ENCODE data around the gene EFNA3.
"Not testable (repeated sequence)": the region's sequence is repeated elsewhere in the genome, so short reads cannot be mapped to it uniquely, and the experiment has no call there.

The EFNA3 gene

DNA sequence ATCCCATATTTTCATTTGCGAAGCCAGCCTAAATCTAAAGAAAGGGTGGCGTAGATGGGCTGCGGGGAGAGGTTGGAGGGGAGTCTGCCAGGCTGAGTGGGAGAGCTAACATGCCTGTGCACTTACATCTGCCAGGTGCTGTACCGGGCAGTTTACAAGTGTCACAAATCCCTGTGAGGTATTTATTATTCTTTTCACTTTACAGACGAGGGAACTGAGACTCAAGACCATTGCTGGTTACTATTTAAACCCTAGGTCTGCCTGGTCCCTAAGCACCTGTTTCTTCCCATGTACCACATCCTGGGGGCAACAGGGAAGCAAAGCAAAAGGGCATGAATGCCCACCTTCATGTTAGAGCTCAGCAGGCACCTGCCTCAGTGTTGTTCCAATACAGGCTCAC lies 29.7 kb downstream of the EFNA3 start:
- DNase-seq (ENCODE audit: low read depth in 1 of 2, low spot score in 1 of 2) = no peak

GRCh38 chr1:155110381-155110780 lies 31.7 kb downstream of the EFNA3 start:
- DNase-seq (ENCODE audit: low read depth in 1 of 2, low spot score in 1 of 2) = no peak

DNA sequence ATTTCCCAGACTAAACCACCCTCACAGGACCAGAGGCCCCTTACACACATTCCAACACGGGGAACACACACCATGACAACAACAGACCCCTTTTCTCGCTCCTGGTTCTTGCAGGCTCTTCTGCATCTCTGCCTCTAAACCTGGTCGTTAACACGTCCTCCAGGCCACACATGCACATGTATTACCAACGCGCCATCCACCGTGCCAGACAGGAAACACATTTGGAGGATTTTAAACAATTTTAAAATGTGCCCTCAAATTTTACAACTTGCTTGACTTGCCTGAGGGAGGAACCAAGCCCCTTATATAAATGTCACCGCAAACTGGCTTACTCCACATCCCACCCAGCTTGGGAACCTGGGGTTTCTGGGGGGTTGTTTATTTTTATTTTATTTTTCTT lies 32.2 kb downstream of the EFNA3 start:
- DNase-seq (ENCODE audit: low read depth in 1 of 2, low spot score in 1 of 2) = no peak

GRCh38 chr1:155113450-155113980 lies 34.9 kb downstream of the EFNA3 start:
- no peak for DNase-seq (ENCODE audit: low read depth in 1 of 2, low spot score in 1 of 2)

DNA sequence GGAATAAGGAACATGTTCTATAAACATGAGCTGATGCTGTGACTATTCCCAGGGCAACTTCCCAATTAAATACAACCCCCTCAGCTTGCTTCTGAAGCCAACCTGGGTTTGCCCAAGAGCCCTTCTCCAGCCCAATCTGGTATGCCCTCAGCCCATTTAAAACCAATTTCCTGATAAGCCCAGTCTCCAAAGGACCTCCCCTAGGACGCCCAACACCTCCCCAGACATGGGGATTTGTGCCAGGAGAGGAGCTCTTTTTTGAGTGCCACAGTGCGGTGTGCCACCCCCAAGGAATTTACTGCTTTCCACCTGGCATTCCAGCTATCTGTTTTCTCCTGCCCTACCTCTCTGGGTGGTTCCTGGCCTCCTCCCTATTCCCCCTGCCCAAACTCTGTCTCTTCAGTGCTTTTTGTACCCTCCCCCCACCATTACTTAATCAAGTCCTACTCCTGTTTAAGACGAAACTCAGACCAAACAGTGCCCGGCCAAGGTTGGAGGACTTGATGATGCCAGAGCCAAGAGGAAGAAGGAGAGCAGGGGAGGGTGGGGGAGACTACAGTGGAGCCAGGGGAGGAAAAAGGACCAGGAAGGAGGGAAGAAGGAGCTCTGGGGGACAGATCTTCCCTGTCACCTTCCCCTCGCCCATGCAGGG lies 37.6 kb downstream of the EFNA3 start:
- DNase-seq (ENCODE audit: low read depth in 1 of 2, low spot score in 1 of 2) = no peak

- no peak for DNase-seq (ENCODE audit: low read depth in 1 of 2, low spot score in 1 of 2)
These were observed 39.0 kb downstream of the EFNA3 start for GRCh38 chr1:155117610-155118009.

DNA sequence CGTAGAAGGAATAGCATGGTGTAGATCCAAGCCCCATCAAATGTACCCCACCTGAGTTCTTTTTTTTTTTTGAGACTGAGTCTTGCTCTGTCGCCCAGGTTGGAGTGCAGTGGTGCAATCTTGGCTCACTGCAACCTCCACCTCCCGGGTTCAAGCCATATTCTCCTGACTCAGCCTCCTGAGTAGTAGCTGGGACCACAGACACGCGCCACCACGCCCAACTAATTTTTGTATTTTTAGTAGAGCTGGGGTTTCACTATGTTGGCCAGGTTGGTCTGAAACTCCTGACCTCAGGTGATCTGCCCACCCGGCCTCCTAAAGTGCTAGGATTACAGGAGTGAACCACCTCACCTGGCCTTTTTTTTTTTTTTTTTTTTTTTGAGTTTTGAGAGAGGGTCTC lies 39.5 kb downstream of the EFNA3 start:
- DNase-seq (ENCODE audit: low read depth in 1 of 2, low spot score in 1 of 2) = not testable (repeated sequence)

DNA sequence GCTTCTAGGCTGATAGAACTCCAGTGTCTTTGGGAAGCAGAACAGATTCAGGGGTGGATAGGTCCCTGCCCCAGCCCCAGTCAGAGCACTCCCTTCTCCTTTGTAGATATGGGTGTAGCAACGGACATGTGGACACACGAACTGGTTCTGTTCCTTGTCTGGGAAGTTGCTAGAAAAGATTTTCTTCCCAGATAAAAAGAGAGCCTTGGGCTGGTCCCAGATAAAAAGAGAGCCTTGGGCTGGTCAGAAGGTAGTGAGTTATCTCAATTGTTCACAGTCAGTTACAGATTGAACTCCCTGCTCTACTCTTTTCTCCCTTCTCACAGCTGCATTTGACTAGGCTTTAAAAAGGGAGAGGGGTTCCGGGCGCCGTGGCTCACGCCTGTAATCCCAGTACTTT lies 41.6 kb downstream of the EFNA3 start:
- no peak for DNase-seq (ENCODE audit: low read depth in 1 of 2, low spot score in 1 of 2)

DNA sequence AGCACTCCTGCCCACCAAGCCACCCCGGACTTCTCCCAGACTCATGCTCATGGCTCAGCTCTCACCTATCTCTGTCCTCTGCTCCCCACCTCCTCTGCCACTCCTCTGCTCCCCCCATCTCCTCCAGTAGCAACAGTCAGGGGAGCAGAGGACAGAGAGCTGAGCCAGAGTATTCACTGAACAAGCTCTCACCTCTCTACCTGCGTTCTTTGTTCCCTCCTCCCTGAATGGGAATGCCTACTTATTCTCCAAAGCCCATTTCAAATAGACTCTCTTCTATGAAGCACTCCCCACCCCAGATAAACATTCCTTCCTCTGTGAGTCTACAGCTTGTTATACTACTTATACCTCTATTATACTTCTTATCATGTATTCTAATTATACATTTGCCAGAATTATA lies 42.6 kb downstream of the EFNA3 start:
- DNase-seq (ENCODE audit: low read depth in 1 of 2, low spot score in 1 of 2) = no peak

- no peak for DNase-seq (ENCODE audit: low read depth in 1 of 2, low spot score in 1 of 2)
These were observed 43.7 kb downstream of the EFNA3 start for GRCh38 chr1:155122308-155122707.

- no peak for DNase-seq (ENCODE audit: low read depth in 1 of 2, low spot score in 1 of 2)
These were observed 45.2 kb downstream of the EFNA3 start for GRCh38 chr1:155123801-155124200.

GRCh38 chr1:155124503-155125463 lies 46.1 kb downstream of the EFNA3 start:
- DNase-seq (ENCODE audit: low read depth in 1 of 2, low spot score in 1 of 2) = no peak

DNA sequence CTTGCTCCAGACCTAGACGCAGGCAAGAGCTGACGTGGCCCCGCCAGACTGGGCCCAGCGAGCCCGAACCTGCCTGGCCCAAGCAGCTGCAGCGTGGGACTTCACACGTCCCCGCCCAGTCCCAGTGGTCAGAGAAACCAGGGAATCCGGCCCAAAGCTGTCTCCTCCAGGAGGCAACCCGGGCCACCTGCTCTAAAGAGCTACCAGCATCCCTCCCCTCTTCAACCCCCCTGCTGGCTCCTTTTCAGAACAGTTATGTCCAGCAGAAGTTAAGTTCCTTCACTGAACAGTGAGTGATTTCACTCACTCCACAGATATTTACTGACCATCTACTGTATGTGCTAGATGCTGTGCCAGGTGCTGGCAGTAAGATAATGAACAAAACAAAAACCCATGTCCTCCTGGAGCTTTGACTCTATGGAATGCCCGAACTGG lies 46.9 kb downstream of the EFNA3 start:
- no peak for DNase-seq (ENCODE audit: low read depth in 1 of 2, low spot score in 1 of 2)

- no peak for DNase-seq (ENCODE audit: low read depth in 1 of 2, low spot score in 1 of 2)
These were observed 47.4 kb downstream of the EFNA3 start for GRCh38 chr1:155125946-155126555.

GRCh38 chr1:155126556-155127104 lies 48.0 kb downstream of the EFNA3 start:
- DNase-seq (ENCODE audit: low read depth in 1 of 2, low spot score in 1 of 2) = peak in 1 of 2 donors; percentile 14

DNA sequence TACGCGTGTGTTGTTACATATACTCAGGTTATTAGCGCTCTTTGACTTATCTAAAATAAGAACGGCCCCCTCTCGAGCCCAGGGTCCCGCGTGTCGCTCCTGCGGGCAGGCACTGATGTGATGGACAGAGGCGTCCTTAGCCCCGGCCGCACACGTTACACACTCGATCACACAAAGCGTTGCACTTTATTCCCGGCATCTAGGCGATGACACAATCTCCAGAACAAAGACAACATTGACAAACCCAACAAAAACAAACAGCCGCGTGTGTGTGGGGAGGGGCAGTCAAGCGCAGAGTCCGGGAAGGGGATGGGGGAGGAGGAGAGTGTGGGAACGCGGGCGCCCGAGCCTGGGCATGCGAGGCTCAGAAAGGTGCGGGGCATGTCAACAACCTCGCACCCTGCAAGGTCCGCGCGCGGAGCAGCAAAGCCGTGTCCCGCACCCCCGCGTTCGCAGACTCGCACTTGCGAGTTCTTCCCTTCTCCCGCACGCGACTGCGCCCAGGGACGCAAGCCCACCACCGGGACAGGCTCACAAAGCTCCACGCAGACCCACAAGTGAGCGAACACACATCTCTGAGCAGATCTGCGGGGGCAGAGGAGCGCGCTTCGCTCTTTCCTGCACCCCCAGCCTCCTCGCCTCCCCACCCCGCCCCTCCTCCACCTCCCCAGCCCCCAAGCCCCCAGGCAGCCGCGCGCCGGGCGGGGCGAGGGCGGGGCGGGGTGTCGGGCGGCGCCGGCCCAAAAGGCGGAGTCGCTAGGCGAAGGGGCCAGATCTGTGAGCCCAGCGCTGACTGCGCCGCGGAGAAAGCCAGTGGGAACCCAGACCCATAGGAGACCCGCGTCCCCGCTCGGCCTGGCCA lies 48.7 kb downstream of the EFNA3 start, which contains the start of gene EFNA1:
Gene EFNA1 (plus strand): TSS at position 772 of the 862 bp plus-strand sequence. CDS start 102 bp downstream, outside the sequence.
- peak in 1 of 2 donors; percentile 29 for DNase-seq (ENCODE audit: low read depth in 1 of 2, low spot score in 1 of 2)

DNA sequence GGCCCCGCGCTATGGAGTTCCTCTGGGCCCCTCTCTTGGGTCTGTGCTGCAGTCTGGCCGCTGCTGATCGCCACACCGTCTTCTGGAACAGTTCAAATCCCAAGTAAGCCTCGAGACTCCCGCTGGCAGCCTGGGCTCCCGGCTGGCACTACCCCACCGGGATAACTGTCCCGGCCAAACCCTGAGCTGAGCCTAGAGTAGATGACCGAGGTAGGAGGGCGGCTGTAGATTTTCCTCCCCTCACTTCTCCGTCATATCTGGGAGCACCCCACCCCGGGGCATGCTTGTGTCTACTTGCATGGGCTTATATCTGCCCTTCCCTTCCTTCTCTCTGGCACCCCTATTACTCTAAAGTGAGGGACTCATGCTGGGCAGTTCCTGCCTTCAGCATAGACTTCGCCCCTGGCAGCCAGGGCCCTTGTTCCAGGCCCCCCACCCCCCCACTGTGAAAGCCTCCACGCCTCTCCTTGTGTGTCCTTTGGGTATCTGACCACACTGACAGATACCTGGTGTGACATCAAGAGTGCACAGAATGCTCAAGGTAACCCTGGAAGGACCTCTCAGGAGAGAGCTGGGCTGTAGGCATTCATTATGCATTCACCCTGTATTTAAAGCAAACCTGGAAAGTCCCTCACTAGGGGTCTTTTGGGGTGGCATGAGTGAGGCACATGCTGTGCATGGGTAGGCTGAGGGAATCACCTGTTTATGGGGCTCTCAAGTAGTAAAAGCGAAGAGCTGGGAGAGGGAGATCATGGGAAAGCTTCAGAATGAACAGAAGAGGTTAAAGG lies 49.5 kb downstream of the EFNA3 start:
- DNase-seq (ENCODE audit: low read depth in 1 of 2, low spot score in 1 of 2) = no peak

DNA sequence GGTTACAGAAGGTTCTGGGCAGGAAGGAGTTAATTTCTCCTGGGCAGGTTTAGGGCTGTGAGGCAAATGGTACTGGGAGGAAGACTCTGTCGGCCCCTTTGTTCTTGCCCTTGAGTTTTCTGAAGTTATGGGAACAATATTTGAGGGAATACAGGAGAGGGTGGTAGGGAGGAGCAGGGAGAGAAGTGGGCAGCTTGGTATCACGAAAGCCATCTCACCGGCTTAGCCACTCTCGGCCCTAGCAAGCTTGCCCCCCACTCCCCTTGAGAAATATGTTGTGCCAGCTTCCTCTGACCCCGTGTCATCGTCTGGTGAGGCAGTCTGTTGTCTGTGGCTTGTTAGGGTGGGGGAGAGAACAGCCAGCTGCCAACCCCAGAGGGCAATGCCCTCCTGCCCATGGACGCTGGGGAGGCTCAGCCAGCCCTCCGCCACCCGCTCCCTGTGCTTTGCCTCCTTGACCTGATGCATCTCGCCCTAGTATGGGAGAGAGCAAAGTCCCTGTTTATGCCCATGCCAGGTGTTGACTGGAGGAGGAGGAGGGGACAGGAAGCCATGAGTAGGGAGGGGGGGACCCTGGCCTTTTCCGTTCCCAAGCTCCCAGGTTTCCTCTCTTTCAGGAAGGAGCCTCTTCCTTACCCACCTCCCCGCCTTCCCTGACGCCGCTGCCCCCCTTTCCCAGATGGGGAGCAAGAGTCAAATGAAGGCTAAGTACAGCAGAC lies 50.3 kb downstream of the EFNA3 start:
- DNase-seq (ENCODE audit: low read depth in 1 of 2, low spot score in 1 of 2) = no peak

All from stimulated activated CD4-positive, alpha-beta T cell treated with anti-CD3 and anti-CD28 coated beads, Interleukin-15, amount 100 ng/mL, for 1 hour (primary cell).